Measurements from ENCODE around the gene FCHO1. TPM values are rescaled to one million over a fixed set of nuclear protein-coding genes. Genes with fewer than 3 reads are reported as not detected.
A peak's percentile ranks its signal among the peaks of the same experiment; 100 is the strongest.

Gene FCHO1
- total RNA-seq, 1 donor from 2014 or later, result 0.71 TPM

GRCh38 chr19:17824339-17824738 lies 73.1 kb downstream of the FCHO1 start:
- no peak for DNase-seq
- H3K4me1 ChIP-seq, result no peaks in the 10 kb centered on the region
- H3K4me3 ChIP-seq, result no peak overlapping the region
- H3K27me3 ChIP-seq (ENCODE audit: low read depth), result peaks cover 87% of the 10 kb centered on the region
- no peaks in the 10 kb centered on the region for H3K36me3 ChIP-seq
- H3K27ac ChIP-seq (replicated peaks), result no peak overlapping the region
- no peak for TF ChIP-seq CTCF (IDR thresholded peaks at IDR 0.05; ENCODE audit: borderline replicate concordance)
- intact Hi-C loops (cut with micrococcal nuclease), result no loop called here
- no peaks in the 10 kb centered on the region for H3K9me3 ChIP-seq (replicated peaks)

- intact Hi-C loops (cut with micrococcal nuclease), result no loop called here
- Histone ChIP-seq H3K9me3 (replicated peaks) (no peaks in the 10 kb centered on the region), H3K27me3 (ENCODE audit: low read depth) (peaks cover 93% of the 10 kb centered on the region), H3K36me3 (no peaks in the 10 kb centered on the region), H3K4me3 (no peak overlapping the region), H3K4me1 (no peaks in the 10 kb centered on the region), H3K27ac (replicated peaks) (no peak overlapping the region)
- DNase-seq, result no peak
- TF ChIP-seq CTCF (IDR thresholded peaks at IDR 0.05; ENCODE audit: borderline replicate concordance), result no peak
Measured at GRCh38 chr19:17826508-17827056, 75.3 kb downstream of the FCHO1 start.

DNA sequence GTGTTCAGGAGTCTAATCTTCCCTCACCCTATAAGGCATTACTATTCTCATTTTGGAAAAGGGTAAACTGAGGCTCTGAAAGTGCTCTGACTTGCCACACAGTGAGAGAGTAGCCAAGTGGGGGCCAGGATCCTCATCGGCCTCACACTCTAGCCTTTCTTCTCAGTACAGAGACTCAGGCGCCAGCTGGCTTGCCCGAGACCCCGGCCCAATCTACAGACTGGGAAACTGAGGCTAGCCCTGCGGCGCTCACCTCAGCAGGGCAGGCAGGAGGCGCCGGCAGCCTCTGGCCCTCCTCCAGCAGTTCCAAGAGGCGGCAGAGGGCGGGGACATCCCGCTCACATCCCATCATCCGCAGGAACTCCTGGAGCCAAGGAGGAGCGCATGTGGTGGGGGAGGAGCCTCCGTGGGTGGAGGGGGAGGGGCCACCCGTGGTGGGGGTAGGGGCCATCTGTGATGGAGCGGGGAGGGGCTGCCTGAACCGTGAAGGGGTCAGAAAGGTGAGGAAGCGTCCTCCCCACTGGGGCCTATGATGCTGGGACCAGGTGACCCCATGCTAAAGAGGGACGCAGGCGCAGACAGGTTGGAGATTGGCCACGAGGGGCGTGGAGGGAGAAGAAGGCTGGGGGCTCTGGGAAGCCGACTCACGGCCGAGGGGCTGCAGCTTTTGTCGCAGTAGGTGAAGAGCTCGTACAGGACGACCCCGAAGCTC lies 78.7 kb downstream of the FCHO1 start:
- Histone ChIP-seq H3K4me3 (peak overlapping the region; percentile 34), H3K9me3 (replicated peaks) (no peaks in the 10 kb centered on the region), H3K27ac (replicated peaks) (no peak overlapping the region), H3K27me3 (ENCODE audit: low read depth) (peaks cover 95% of the 10 kb centered on the region), H3K36me3 (no peaks in the 10 kb centered on the region), H3K4me1 (no peaks in the 10 kb centered on the region)
- intact Hi-C loops (cut with micrococcal nuclease), result no loop called here
- TF ChIP-seq CTCF (IDR thresholded peaks at IDR 0.05; ENCODE audit: borderline replicate concordance), result no peak
- DNase-seq, result no peak

GRCh38 chr19:17830567-17831418 lies 79.5 kb downstream of the FCHO1 start:
- no peak for TF ChIP-seq CTCF (IDR thresholded peaks at IDR 0.05; ENCODE audit: borderline replicate concordance)
- Histone ChIP-seq H3K27me3 (ENCODE audit: low read depth) (peaks cover 97% of the 10 kb centered on the region), H3K9me3 (replicated peaks) (no peaks in the 10 kb centered on the region), H3K4me1 (no peaks in the 10 kb centered on the region), H3K27ac (replicated peaks) (no peak overlapping the region), H3K36me3 (no peaks in the 10 kb centered on the region), H3K4me3 (peak overlapping the region; percentile 34)
- DNase-seq, result no peak
- intact Hi-C loops (cut with micrococcal nuclease), result no loop called here

- no peak for DNase-seq
- H3K27me3 ChIP-seq (ENCODE audit: low read depth), result peaks cover 98% of the 10 kb centered on the region
Measured at GRCh38 chr19:17831419-17831888, 80.2 kb downstream of the FCHO1 start.

More at GRCh38 chr19:17831419-17831888, 80.2 kb downstream of the FCHO1 start:
- intact Hi-C loops (cut with micrococcal nuclease), result no loop called here
- no peaks in the 10 kb centered on the region for H3K36me3 ChIP-seq
- H3K4me3 ChIP-seq, result peak overlapping the region; percentile 21
- H3K4me1 ChIP-seq, result no peaks in the 10 kb centered on the region
- no peak overlapping the region for H3K27ac ChIP-seq (replicated peaks)
- H3K9me3 ChIP-seq (replicated peaks), result no peaks in the 10 kb centered on the region
- no peak for TF ChIP-seq CTCF (IDR thresholded peaks at IDR 0.05; ENCODE audit: borderline replicate concordance)
